ENCODE data around the gene MINK1.

Gene MINK1

GRCh38 chr17:4833941-4834680 is 971 bp downstream of the MINK1 start:
- H3K36me3 ChIP-seq (ENCODE audit: control insufficient read depth in 2 of 2, insufficient read depth in 1 of 2, low read length in 2 of 2) = peaks cover 0 to 5% of the 10 kb centered on the region in 2 experiments; a peak in 1 of 3 replicates
- H3K4me1 ChIP-seq (ENCODE audit: control insufficient read depth, insufficient read depth, low read length) = peaks cover 14% of the 10 kb centered on the region
- CTCF ChIA-PET = interaction anchor here (0.6 to 1.1 kb wide), 4 partner anchors 47 to 334 kb away, joined by 3 to 10 read pairs (median 4); no protein-coding TSS in a partner anchor
- no peaks in the 10 kb centered on the region for H3K9me3 ChIP-seq (ENCODE audit: control insufficient read depth, insufficient read depth, low read depth, low read length)
- H3K4me3 ChIP-seq (ENCODE audit: low read depth, low read length) = peak overlapping the region; percentile 90
- POLR2A ChIA-PET = interaction anchor here (0.6 to 2.4 kb wide), 5 partner anchors 9 to 666 kb away, joined by 3 to 9 read pairs (median 4); partner anchors contain the start of gene PLD2
- H3K27ac ChIP-seq (ENCODE audit: extremely low read depth, low read depth, low read length) = peak overlapping the region; percentile 81
- TF ChIP-seq ZNF133 (tag by site-specific recombination; IDR thresholded peaks at IDR 0.05) (0 out of 2 replicates have a peak, but pooled peaks have one; percentile 10), SCRT1 (tag by site-specific recombination; IDR thresholded peaks at IDR 0.05; ENCODE audit: borderline replicate concordance) (no peak), TSHZ1 (tag by site-specific recombination; IDR thresholded peaks at IDR 0.05; ENCODE audit: borderline replicate concordance) (no peak), ZNF266 (tag by site-specific recombination; IDR thresholded peaks at IDR 0.05; ENCODE audit: low read depth) (no peak), ZNF704 (tag by site-specific recombination; IDR thresholded peaks at IDR 0.05) (no peak), ZBTB49 (tag by site-specific recombination; IDR thresholded peaks at IDR 0.05; ENCODE audit: low read depth) (no peak), GLI2 (tag by site-specific recombination; IDR thresholded peaks at IDR 0.05; ENCODE audit: borderline replicate concordance, low read depth) (no peak), ZNF837 (tag by site-specific recombination; IDR thresholded peaks at IDR 0.05) (no peak), ZNF184 (tag by site-specific recombination; IDR thresholded peaks at IDR 0.05) (no peak), ZNF274 (IDR thresholded peaks at IDR 0.05; ENCODE audit: low read length) (no peak), ZNF274 (tag by site-specific recombination; IDR thresholded peaks at IDR 0.05; ENCODE audit: borderline replicate concordance) (no peak), ZNF561 (tag by site-specific recombination; IDR thresholded peaks at IDR 0.05; ENCODE audit: borderline replicate concordance) (no peak), SP2 (tag by site-specific recombination; IDR thresholded peaks at IDR 0.05) (peak; percentile 16; the same call in 1 of the 2 replicates), MZF1 (tag by site-specific recombination; IDR thresholded peaks at IDR 0.05; ENCODE audit: borderline replicate concordance) (no peak), ZFP3 (tag by site-specific recombination; IDR thresholded peaks at IDR 0.05; ENCODE audit: low read depth) (no peak), SCRT2 (tag by site-specific recombination; IDR thresholded peaks at IDR 0.05) (peak; percentile 37; the same call in 1 of the 2 replicates), ZNF114 (tag by site-specific recombination; IDR thresholded peaks at IDR 0.05) (no peak), ZSCAN5A (tag by site-specific recombination; IDR thresholded peaks at IDR 0.05) (no peak), MEIS1 (CRISPR knock-in tag; IDR thresholded peaks at IDR 0.05; ENCODE audit: borderline replicate concordance) (no peak), ZNF510 (tag by site-specific recombination; IDR thresholded peaks at IDR 0.05; ENCODE audit: insufficient replicate concordance) (no peak), PRDM10 (tag by site-specific recombination; IDR thresholded peaks at IDR 0.05) (peak; percentile 30), ZNF488 (tag by site-specific recombination; IDR thresholded peaks at IDR 0.05) (no peak), ZXDB (tag by site-specific recombination; IDR thresholded peaks at IDR 0.05) (no peak), ZBTB17 (tag by site-specific recombination; IDR thresholded peaks at IDR 0.05) (peak; percentile 90)
